HG02938 (cell line): Measurements from ENCODE around the gene ALDH8A1.
"Not testable (repeated sequence)": the region's sequence is repeated elsewhere in the genome, so short reads cannot be mapped to it uniquely, and the experiment has no call there.

Source experiments
- ATAC-seq: cut with Tn5 transposase; IDR thresholded peaks from one replicate; pipeline ENCODE4 v1.9.1; 2021; ENCODE audit warnings: mild to moderate bottlenecking, moderate library complexity; ENCODE audit not compliant: unreplicated experiment

ALDH8A1 gene

GRCh38 chr6:134911547-134911946 lies 38.4 kb downstream of the ALDH8A1 start:
- ATAC-seq = no peak

GRCh38 chr6:134910593-134910935 lies 39.3 kb downstream of the ALDH8A1 start:
- ATAC-seq = no peak

GRCh38 chr6:134909701-134910592 lies 40.0 kb downstream of the ALDH8A1 start:
- no peak for ATAC-seq

- ATAC-seq = no peak
Observed at GRCh38 chr6:134908906-134909516, 40.9 kb downstream of the ALDH8A1 start.

- ATAC-seq = not testable (repeated sequence)
Observed at GRCh38 chr6:134904731-134905130, 45.2 kb downstream of the ALDH8A1 start.

- no peak for ATAC-seq
Observed at GRCh38 chr6:134903448-134903847, 46.5 kb downstream of the ALDH8A1 start.

GRCh38 chr6:134902936-134903335 lies 47.0 kb downstream of the ALDH8A1 start:
- ATAC-seq = no peak

GRCh38 chr6:134902074-134902861 lies 47.6 kb downstream of the ALDH8A1 start:
- ATAC-seq = no peak

- ATAC-seq = no peak
Observed at GRCh38 chr6:134898575-134898974, 51.3 kb downstream of the ALDH8A1 start.

- ATAC-seq = not testable (repeated sequence)
Observed at GRCh38 chr6:134898166-134898565, 51.7 kb downstream of the ALDH8A1 start.

- no peak for ATAC-seq
Observed at GRCh38 chr6:134896910-134897309, 53.0 kb downstream of the ALDH8A1 start.

GRCh38 chr6:134894800-134895199 lies 55.1 kb downstream of the ALDH8A1 start:
- ATAC-seq = no peak

- ATAC-seq = no peak
Observed at GRCh38 chr6:134892362-134892761, 57.5 kb downstream of the ALDH8A1 start.

- no peak for ATAC-seq
Observed at GRCh38 chr6:134891633-134892032, 58.3 kb downstream of the ALDH8A1 start.

- ATAC-seq = no peak
Observed at GRCh38 chr6:134888316-134888715, 61.6 kb downstream of the ALDH8A1 start.

GRCh38 chr6:134884752-134885151 lies 65.1 kb downstream of the ALDH8A1 start:
- no peak for ATAC-seq

GRCh38 chr6:134883314-134883713 lies 66.6 kb downstream of the ALDH8A1 start:
- ATAC-seq = no peak

GRCh38 chr6:134882426-134883038 lies 67.4 kb downstream of the ALDH8A1 start:
- ATAC-seq = no peak

- ATAC-seq = no peak
Observed at GRCh38 chr6:134880487-134881190, 69.3 kb downstream of the ALDH8A1 start.

- no peak for ATAC-seq
Observed at GRCh38 chr6:134878136-134878535, 71.8 kb downstream of the ALDH8A1 start.

- no peak for ATAC-seq
Observed at GRCh38 chr6:134875367-134875766, 74.5 kb downstream of the ALDH8A1 start.
